Stimulated activated naive CD4-positive, alpha-beta T cell treated with Interleukin-2 at 50 U/mL for 16 hours (primary cell): ENCODE data around the gene MEIOB.
"Not testable (repeated sequence)": the region's sequence is repeated elsewhere in the genome, so short reads cannot be mapped to it uniquely, and the experiment has no call there.

ENCODE experiments used
- DNase-seq: peaks from one replicate; lab custom pipeline; 2025; lab: John Stamatoyannopoulos, UW

Gene MEIOB

DNA sequence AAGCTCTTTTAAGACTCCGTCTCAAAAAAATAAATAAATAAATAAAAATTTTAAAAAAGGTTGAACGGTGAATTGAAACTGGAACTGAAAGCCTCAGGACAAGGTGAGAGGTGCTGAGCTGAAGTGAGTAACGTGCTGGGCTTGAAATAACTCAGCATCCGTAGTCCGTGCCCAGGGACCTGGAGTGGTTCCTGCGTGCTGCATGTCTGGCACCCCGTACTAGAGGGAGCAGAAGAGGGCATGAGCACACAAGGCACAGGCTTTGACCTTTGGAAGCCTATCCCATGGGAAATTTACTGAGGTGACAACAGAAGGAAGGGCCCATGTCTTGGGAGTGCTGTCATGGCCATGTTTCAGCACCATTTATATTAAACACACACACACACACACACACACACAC lies 4.5 kb upstream of the MEIOB start:
- DNase-seq = no peak

DNA sequence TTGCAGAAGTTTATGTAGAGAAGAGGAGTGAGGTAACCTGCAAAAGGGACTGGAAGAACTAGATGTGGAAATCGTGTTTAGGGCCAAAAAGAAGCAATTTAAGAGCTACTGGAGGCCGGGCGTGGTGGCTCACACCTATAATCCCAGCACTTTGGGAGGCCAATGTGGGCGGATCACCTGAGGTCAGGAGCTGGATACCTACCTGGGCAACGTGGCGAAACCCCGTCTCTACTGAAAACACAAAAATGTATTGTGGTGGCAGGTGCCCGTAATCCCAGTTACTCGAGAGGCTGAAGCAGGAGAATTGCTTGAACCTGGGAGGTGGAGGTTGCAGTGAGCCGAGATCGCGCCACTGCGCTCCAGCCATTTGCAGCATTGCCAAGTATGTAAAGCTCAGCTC lies 4.1 kb upstream of the MEIOB start:
- not testable (repeated sequence) for DNase-seq

DNA sequence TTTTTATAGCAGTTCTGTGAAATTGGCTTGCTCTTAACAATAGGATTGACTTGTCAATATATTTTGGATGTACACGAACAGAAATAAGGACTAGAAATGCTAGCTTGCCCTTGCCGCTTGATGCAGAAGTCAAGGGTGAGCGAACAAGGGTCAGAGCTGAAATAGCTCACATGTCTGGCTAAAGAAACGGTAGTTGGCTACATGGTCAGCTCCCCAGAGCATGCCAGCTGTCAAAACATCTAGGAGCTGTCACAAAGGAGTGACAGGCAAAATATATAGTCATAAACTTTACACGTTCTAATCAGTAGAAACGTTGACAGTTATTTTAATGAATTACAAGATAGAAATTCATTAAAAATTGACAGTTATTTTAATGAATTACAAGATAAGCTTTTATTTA lies 2.9 kb upstream of the MEIOB start:
- DNase-seq = no peak

DNA sequence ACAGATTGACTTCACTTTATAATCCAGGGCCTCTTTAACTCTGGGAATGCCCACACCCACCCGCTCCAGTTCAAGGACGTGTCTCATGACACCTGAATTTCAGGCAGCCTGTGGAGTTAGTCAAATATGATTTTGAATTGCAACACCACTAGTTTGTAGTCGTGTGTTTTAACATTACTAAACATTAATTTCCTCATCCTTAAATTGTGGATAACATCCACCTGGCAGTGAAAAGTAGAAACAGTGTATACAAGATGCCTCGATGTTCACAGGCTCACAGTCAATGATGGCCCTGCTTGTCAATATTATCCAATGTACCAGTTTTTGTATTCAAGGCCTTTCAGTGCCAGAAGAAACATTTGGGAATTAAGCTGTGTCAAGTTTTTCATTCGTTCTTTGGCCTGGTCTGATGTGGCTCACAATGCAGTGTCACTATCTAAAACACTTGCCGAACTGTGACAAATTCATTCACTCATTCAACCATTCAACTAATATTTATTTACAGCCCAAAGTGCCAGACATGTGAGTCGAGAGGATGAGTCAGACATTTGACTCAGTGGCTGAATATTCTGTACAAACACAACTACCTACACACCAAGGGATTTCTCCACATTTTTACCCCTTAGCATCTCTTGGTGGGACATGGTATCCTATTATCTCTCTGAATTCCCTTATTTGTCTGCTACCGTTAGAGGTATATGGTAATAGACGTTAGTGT lies 1.4 kb downstream of the MEIOB start:
- DNase-seq = no peak

DNA sequence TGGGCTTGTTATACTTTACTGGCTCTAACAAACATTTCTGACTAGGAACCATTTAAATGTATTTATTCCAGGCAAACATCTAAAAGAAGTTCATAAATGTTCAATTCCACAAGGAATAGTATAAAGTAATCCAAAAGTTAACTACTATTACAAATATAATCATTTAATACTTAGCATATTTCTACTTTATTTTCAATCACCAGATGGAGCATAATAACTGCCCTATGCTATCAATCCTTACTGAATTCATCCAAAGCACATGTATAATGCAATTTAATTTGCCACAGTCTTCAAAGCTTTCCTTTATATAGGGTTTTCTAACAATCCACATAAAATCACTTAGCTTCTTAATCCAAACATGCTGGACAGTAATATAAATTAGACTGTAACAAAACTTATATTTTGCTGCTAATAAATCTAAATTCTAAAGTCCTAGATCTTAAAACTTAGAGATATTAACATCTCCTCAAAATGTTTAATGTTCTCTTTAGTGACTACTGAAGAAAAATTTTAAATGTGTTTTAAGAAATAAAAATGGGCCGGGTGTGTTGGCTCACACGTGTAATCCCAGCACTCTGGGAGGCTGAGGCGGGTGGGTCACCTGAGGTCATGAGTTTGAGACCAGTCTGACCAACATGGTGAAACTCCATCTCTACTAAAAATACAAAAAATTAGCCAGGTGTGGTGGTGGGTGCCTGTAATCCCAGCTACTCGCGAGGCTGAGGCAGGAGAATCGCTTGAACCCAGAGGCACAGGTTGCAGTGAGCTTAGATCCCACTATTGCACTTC lies 5.9 kb downstream of the MEIOB start:
- DNase-seq = no peak

DNA sequence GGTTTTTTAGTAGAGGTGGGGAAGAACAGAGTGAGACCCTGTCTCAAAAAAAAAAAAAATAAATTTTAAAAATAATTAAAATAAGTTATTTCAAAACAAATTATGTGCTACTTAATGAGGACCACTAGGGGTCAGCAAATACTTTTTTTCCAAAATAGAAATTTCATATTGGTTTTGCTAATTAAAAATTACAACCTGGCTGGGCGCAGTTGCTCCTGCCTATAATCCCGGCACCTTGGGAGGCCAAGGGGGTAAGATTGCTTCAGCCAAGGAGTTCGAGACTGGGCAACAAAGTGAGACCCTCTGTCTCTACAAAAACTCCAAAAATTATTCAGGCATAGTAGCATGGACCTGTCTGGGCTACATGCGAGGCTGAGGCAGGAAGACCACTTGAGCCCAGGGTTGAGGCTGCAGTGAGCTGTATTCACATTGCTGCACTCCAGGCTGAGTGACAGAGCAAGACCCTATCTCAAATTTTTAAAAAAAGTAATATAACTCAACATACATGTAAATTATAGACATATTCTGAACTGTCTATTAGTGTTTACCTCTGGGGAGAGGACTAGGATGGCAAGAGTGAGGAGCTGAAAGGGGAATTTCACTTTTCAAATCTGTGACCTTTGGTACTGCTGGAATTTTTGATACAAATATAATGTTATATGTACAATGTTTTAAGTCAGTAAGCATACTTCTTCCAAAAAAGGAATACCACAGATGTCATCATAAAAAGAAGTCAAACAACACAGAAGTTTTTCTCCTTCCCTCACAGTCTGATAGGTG lies 8.1 kb downstream of the MEIOB start:
- no peak for DNase-seq

DNA sequence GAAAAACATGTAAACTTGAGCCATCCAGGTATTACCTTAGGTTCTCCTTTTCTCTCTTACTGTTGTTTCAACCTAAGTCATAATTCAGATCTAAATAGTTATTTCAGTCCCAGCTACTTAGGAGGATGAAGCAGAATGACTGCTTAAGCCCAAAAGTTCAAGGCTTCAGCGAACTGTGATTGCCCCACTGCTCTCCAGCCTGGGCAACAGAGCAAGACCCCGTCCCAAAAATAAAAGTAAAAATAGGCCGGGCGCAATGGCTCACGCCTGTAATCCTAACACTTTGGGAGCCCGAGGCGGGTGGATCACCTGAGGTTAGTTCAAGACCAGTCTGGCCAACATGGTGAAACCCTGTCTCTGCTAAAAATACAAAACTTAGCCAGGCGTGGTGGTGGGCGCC lies 9.6 kb downstream of the MEIOB start:
- DNase-seq = no peak

DNA sequence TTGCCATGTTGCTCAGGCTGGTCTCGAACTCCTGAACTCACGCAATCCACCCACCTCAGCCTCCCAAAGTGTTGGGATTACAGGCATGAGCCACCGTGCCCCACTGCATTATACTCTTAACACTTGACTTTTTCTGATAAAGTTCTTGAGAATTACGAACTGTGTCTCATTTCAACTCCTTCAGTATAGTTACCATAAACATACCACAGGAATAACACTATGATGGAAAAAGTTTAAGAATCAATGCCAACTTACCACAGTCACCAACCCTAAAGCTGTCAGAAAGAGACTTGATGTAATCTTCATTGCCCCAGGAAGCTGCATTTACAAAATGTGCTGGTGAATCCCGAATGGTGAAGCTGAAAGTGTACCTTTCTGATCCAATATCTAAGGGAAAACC lies 10.2 kb downstream of the MEIOB start:
- DNase-seq = no peak

DNA sequence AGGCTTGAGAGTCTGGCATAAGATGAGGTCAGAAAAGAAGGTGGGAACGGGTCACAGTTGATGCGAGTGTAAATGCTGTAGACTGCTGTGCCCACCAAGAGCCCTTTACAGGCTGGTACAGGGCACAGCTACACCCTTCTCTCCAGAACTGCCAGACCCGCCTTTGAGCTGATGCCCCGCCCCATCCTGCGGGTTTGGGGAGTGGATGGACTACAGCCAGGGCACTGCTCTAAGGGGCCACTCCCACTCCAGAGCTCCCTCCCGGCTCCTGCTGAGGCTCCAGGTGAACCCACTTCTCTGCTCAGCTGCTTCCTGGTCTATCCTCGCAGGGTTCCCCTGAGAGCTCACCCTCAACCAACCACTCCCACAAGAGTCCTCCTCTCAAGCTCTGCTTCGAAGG lies 12.3 kb downstream of the MEIOB start:
- no peak for DNase-seq

DNA sequence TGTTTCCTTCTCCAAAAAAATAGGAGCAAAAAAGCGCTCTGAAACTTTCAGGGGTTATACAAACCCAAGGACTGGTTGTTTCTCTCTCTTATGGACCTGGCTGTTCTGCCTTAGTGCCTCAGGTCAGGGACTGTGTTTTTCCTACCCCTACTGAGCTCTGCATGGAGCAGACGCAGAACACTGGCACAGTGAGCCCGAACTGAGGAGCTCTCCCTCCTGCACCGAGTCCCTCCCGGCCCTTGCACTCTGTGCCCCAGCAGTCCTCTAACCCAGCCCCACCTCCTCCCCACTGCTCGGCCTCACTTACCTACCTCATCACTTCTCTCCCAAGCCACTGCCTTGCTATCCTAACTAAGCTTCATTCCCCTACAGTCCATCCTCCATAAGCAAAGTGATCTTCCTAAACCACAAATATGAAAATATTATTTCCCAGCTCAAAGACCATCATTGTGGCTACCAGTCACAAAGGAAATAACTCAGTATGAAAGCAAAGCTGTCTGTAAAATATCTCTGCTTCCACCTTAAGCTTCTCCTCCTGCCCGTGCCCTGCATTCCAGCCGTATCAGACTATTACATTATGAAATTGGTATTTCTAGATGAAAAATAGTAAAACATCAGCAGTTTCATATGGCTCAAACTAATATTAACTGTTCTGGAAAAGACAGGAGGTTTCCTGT lies 13.6 kb downstream of the MEIOB start:
- no peak for DNase-seq

DNA sequence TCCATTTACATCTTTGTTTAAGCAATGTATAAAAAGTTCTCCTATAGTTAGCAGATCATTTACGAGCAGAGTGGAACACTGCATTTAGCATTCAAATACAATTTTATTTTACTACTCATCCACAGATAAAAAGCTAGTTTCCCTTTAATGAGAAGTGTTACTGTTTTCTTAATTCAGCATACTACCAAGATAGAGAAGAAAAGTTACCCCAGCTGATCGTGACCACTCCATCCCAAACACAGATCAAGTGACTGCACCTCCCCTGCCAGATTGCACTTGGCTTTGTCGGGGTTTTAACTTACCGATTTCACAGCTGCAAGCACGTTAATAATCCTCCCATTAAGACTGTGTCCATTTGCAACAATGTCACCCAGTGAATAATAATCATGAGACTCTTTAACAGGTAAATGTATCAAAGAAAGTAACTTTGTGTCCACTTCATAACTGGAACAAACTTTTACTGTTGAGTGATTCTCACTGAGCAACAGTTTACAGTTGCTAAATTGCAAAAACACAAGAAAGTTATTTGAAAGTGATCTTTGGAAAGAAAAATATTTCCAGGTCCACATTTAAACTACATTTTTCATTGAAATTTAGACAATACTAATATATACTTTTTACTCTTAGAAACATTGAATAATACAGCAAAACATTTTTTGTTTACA lies 14.4 kb downstream of the MEIOB start:
- DNase-seq = no peak

DNA sequence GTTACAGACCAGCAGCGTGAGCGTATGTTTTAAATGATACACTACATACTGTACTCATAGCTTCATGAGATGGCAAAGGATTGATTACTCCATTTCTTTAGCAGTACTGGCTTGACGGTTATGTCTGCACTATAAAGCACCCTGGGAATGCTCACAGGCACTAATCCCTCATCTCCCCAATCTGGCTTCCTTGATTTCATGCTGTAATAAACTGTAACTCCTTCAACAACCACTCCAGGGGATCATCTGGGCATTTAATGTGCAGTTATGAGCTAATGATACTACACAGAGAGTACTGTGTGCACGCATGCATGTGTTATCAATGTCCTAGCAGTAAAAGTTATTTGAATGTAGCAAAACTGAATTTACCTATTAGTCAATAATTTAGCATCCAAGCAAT lies 20.2 kb downstream of the MEIOB start:
- DNase-seq = no peak

DNA sequence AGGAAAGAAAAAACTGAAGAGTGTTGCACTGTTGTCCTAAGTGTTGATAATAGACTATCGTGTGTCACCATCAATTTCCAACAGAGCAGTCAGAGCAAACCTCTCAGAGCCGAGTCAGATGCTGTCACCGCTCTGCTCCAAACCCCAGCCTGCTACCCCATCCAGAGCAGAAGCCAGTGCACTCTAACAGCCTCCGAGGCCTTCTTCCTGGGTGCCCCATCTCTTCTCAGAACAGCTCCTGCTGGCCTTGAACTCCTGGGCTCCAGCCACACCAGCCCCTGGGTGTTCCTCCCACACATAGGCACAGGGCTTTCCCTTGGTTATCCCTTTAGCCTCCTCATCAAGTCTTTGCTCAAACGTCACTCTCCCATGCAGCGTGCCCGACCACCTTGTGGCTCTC lies 21.0 kb downstream of the MEIOB start:
- no peak for DNase-seq

DNA sequence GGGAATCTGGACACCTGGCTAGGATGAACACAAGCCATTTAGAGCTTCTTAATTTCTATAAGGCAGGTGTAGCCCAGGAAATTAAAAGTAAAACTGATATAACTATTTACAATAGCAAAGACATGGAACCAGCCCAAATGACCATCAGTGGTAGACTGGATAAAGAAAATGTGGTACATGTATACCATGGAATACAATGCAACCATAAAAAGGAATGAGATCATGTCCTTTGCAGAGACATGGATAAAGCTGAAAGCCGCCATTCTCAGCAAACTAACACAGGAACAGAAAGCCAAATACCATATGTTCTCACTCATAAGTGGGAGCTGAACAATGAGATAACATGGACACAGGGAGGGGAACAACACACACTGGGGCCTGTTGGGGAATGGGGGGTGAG lies 25.5 kb downstream of the MEIOB start:
- no peak for DNase-seq

DNA sequence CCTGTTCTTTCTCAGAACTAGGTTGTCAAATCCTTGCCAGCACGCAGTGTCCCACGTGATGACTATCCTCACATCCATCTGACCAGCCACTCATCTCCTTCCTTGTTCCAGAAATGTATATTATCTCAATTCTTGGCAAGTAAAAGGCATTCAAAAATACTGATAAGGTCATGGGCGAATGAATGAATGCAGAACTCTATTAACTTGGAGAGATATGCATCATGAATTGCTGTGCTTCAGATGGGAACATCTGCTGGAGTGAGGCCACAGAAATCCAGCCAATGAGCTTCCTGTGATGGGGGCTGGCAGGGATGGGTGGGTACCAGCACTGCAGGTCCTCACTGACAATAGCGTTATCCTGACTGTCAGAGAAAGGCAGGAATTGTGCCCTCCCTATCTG lies 26.0 kb downstream of the MEIOB start:
- DNase-seq = no peak

DNA sequence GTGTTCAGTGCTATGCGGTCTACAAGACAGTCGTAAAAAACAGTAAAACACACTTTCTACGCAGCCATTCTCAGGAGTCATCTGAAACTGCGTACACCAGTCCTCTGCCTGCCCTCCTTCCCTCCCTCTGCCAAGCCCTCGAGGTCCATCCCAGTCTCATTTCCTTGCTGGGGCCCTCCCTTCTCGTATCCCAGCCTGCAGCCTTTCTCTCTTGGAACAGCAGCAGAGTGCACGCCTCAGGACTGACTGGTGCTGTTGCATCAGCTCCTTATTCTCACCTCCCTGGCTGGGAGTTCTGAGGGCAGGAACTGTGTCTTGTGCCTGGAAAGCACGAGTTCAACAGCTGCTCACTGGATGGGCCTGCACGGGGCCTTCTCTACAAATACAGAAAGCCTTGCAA lies 32.4 kb downstream of the MEIOB start:
- no peak for DNase-seq

DNA sequence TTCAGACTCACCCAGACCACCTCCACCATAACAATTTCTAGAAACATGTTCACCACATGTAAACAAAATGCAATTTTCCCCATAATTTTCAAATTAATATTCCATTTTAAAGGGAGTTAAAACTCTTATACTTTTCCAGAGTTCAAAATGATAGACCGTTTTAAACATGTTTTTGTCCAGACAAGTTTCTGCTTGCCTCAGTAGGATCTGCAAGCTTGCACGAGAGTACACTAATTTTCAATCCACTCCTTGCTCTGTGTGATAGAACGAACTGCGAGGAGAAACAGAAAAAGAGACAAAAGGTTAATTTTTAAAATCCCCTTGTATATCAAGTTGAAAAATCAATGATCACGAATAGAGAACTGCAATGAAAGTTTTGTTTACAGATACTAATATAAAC lies 37.9 kb downstream of the MEIOB start:
- no peak for DNase-seq

DNA sequence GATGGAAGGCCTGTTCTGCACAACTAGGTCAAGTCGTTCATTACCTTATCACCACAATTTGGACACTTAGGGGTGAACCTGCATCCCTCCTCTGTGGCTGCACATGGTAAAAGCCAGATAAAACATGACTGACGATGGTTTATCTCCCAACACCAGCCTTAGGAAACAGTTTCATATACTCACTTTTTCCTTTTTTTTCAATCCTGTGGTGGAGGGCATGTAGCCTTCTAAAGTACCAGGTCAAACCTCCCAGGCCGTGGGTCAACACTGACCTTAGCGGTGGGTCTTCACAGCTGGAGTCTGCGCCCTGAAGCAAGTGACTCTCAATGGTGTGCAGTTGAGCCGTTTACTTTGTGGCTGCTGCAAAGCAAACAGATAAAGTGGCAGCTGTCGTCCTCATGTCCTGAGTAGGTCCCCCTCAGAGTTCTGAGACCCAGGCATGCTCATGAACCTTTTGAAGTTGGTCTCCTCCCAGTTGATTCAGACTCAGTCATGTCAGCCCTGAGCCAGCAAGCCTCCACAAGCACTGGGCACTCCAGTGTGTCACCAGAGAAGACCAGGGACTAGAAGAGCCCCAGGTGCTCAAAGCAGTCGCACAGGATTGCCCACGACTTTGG lies 39.0 kb downstream of the MEIOB start:
- DNase-seq = no peak

DNA sequence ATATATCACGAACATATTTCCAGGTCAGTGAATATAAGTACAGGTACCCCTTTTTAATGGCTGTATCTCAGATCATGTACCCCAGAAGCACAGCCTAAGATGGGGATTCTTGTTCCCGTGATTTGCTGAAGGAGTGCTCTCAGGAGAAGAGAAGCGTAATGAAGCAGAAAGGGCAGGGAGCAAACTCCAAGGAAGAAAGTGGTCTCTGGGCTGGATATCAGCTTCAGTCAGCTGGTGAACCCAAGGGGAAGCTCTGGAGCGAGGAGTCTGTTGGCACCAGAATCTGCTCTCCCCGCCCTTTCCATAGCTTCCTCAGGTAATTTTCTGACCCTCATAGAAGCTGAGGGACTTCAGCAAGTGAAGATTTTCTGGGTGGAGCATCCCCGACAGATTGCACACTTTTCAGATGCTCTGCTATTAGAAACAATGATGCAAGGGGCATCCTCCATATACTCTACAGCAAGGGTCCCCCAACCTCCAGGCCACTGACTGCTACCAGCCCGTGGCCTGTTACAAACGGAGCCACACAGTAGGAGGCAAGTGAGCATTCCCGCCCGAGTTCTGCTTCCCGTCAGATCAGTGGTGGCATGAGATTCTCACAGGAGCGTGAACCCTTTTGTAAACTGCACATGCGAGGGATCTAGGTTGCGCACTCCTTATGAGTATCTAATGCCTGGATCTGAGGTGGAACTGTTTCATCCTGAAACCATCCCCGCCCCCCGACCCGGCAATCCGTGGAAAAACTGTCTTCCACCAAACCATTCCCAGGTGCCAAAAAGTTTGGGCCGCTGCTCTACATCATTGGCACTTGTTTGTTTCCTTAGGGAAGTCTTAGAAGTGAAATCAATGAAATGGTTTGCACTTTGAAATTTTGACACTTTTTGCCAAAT lies 40.5 kb downstream of the MEIOB start:
- no peak for DNase-seq

DNA sequence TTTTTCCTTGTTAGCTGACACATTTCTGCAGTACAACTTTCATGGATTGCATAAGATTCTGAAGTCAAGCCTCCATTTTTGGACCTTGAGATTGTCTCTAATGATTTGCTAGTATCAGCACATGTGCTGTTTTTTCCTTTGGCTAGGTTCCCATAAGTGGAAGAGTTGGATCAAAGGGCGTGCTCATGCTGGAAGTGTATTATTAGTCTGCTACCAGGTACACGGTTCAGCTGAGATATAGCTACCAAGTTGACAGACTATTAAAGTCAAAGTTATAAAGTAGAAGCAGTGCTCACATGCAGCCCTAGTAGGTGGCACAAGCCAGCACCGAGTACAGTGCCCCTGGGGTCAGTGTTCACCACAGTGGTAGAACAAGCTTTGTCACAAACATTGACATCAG lies 41.8 kb downstream of the MEIOB start:
- no peak for DNase-seq
